H1 (cell line): ENCODE results near the gene CASP3. TPM values are rescaled to one million over a fixed set of nuclear protein-coding genes. Genes with fewer than 3 reads are reported as not detected.

ENCODE experiments used
- BCL11A ChIP-seq, 2 experiments: IDR thresholded peaks; one replicate each; pipeline ENCODE4 v1.6.1; 2011; ENCODE audit warnings: low read depth in 2 of 2, low read length in 2 of 2, mild to moderate bottlenecking in 2 of 2
- KDM1A ChIP-seq: fragments of 200-600, 300-600 bp; sonication (generic); IDR thresholded peaks from 2 replicates; pipeline ENCODE4 v1.7.1; 2016; ENCODE audit warnings: mild to moderate bottlenecking, low read length, borderline replicate concordance
- MAFK ChIP-seq: IDR thresholded peaks from 2 replicates; pipeline ENCODE4 v1.6.1; 2012; ENCODE audit warnings: low read depth, mild to moderate bottlenecking, improper control_type of control experiment, low read length
- NRF1 ChIP-seq: IDR thresholded peaks from 2 replicates; pipeline ENCODE4 v1.6.1; 2011; ENCODE audit warnings: mild to moderate bottlenecking, low read depth, low read length, improper control_type of control experiment
- POLR2A ChIP-seq, 2 experiments: IDR thresholded peaks; 1 replicate in 1 of 2; 2 replicates in 1 of 2; pipeline ENCODE4 v1.6.1; 2011; ENCODE audit warnings: low read depth in 2 of 2, low read length in 2 of 2, mild to moderate bottlenecking in 2 of 2; ENCODE audit errors: control extremely low read depth in 1 of 2
- RAD21 ChIP-seq, 2 experiments: IDR thresholded peaks in 1 of 2; conservative IDR thresholded peaks in 1 of 2; 2 replicates each; pipeline ENCODE4 v1.6.1; 2011; ENCODE audit warnings: low read depth in 2 of 2, low read length in 2 of 2, improper control_type of control experiment in 1 of 2, inconsistent platforms in 1 of 2, mild to moderate bottlenecking in 1 of 2, moderate library complexity in 1 of 2
- RXRA ChIP-seq: IDR thresholded peaks from 2 replicates; pipeline ENCODE4 v1.6.1; 2011; ENCODE audit warnings: low read depth, mild to moderate bottlenecking, low read length, moderate library complexity; ENCODE audit not compliant: insufficient read depth
- TCF12 ChIP-seq: IDR thresholded peaks from 2 replicates; pipeline ENCODE4 v1.6.1; 2011; ENCODE audit warnings: low read depth, mild to moderate bottlenecking, low read length
- polyA plus RNA-seq, 7 experiments: library from polyadenylated mRNA; depleted of rRNA in 3 of 7; stranded (reverse) in 5 of 7; unstranded in 2 of 7; fragments of >200 nt in 5 of 7; fragments of 200-250 nt in 2 of 7; gene quantifications; 1 replicate in 5 of 7; 2 replicates in 1 of 7; 4 replicates in 1 of 7; pipeline versions ENCODE4 v1.2.1 to v1.2.3, GENCODE V29; 2011 to 2013; ENCODE audit warnings: missing spikeins in 2 of 7, mixed read lengths in 2 of 7
- total RNA-seq: library from RNA; stranded (reverse); fragmentation: NEBNext Ultra II Directional; extraction: Animal tissue kit (Norgen Biotek cat#: 25700); gene quantifications from 2 replicates; pipeline ENCODE4 v1.2.1, GENCODE V29; 2021

CASP3 gene
- total and polyA plus RNA-seq, 2 of the 8 experiments (the other 6 are each of a cell fraction or from before 2014, with no cell fraction given): 27.8 to 82.5 TPM

DNA sequence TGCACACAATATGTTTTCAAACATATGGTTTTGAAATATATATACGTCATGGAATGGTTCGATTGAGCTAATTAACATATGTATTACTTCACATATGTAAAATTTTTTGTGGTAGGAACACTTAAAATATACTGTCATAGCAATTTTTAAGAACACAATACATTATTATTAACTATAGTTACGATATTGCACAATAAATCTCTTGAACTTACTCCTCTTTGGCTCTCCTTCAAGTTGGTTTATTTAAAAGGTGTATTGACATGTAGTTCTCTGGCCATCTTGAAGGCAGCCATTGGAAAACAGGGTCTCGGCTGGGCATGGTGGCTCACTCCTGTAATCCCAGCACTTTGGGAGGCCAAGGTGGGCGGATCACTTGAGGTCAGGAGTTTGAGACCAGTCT is 53.8 kb downstream of the CASP3 start (continued):
- TF ChIP-seq TCF12: no peak
- TF ChIP-seq BCL11A (IDR thresholded peaks at IDR 0.05; ENCODE audit: low read depth in 2 of 2, low read length in 2 of 2): no peak
- TF ChIP-seq KDM1A: no peak
- TF ChIP-seq NRF1: no peak
- TF ChIP-seq POLR2A (IDR thresholded peaks at IDR 0.05; ENCODE audit: control extremely low read depth in 1 of 2, low read depth in 2 of 2, low read length in 2 of 2): no peak
- no peak for TF ChIP-seq RXRA
- TF ChIP-seq RAD21 (IDR thresholded peaks at IDR 0.05 in 1 of 2, conservative IDR thresholded peaks at IDR 0.05 in 1 of 2; ENCODE audit: low read depth in 2 of 2, low read length in 2 of 2): no peak
- TF ChIP-seq MAFK: no peak
